RWPE2 (cell line): ENCODE results near the gene RWDD1.

Source experiments
- ATAC-seq: fragments of 200-7000 bp; cut with Tn5 transposase; 3 replicates; pipeline ENCODE4 v1.9.1; 2021; ENCODE audit warnings: low read depth
- DNase-seq: peaks from one replicate; pipeline ENCODE4 v3.0.0-alpha.2; 2020; ENCODE audit warnings: low spot score
- H3K27ac ChIP-seq: fragments of 450-650 bp; 2 replicates; pipeline ENCODE4 v1.5.1; 2017; ENCODE audit warnings: mild to moderate bottlenecking; ENCODE audit not compliant: poor library complexity, severe bottlenecking
- H3K27me3 ChIP-seq: fragments of 250-450 bp; sonication (Bioruptor Pico); 2 replicates; pipeline ENCODE4 v1.5.1; 2021; ENCODE audit warnings: mild to moderate bottlenecking, moderate library complexity; ENCODE audit not compliant: insufficient read depth, poor library complexity, severe bottlenecking
- H3K36me3 ChIP-seq: fragments of 250-450 bp; sonication (Bioruptor Pico); 2 replicates; pipeline ENCODE4 v1.5.1; 2020; ENCODE audit warnings: low read depth, mild to moderate bottlenecking, moderate library complexity
- H3K4me1 ChIP-seq: fragments of 250-450 bp; sonication (Bioruptor Pico); 2 replicates; pipeline ENCODE4 v1.5.1; 2021; ENCODE audit warnings: mild to moderate bottlenecking, moderate library complexity; ENCODE audit not compliant: insufficient read depth, poor library complexity, severe bottlenecking
- H3K4me3 ChIP-seq: fragments of 250-450 bp; sonication (Bioruptor Pico); 2 replicates; pipeline ENCODE4 v1.5.1; 2021; ENCODE audit warnings: mild to moderate bottlenecking, moderate library complexity; ENCODE audit not compliant: severe bottlenecking
- H3K9me3 ChIP-seq: fragments of 250-450 bp; sonication (Bioruptor Pico); 2 replicates; pipeline ENCODE4 v1.5.1; 2021; ENCODE audit warnings: mild to moderate bottlenecking, moderate library complexity; ENCODE audit not compliant: severe bottlenecking
- CTCF ChIP-seq: fragments of 450-650 bp; IDR thresholded peaks from one replicate; pipeline ENCODE4 v1.5.1; 2017; ENCODE audit warnings: mild to moderate bottlenecking, moderate library complexity; ENCODE audit not compliant: poor library complexity, severe bottlenecking

Gene RWDD1

GRCh38 chr6:116556814-116557415 lies 14.4 kb upstream of the RWDD1 start:
- TF ChIP-seq CTCF: no peak
- no peaks in the 10 kb centered on the region for H3K36me3 ChIP-seq
- H3K27ac ChIP-seq: peak overlapping the region; percentile 98
- no peak overlapping the region for H3K4me3 ChIP-seq
- no peak for DNase-seq
- H3K9me3 ChIP-seq: no peaks in the 10 kb centered on the region
- H3K4me1 ChIP-seq: peaks cover 50% of the 10 kb centered on the region
- H3K27me3 ChIP-seq: no peaks in the 10 kb centered on the region
- ATAC-seq: no peak

GRCh38 chr6:116557893-116558292 lies 13.4 kb upstream of the RWDD1 start:
- ATAC-seq (peak; percentile 91), DNase-seq (peak; percentile 76)
- H3K4me3 ChIP-seq: no peak overlapping the region
- no peaks in the 10 kb centered on the region for H3K36me3 ChIP-seq
- H3K4me1 ChIP-seq: peaks cover 50% of the 10 kb centered on the region
- no peaks in the 10 kb centered on the region for H3K9me3 ChIP-seq
- TF ChIP-seq CTCF: no peak
- peak overlapping the region; percentile 98 for H3K27ac ChIP-seq
- H3K27me3 ChIP-seq: no peaks in the 10 kb centered on the region

DNA sequence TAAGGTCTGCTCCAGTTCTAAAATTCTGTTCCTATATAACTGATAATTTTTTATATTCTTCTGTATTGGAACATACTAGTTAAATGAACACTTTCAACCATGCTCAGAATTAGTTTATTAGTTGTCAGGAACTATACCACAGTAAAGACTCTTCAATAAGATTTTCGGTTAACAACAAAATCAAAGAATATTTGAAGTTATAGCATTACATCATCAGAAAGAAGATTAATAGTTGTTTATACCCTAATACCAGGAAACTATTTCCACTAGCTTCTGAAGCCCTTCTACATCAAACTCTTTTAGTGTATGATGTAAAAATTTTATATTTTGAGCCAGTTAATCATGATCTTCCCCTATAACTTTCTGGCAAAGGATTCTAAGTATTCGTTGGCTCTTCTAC lies 11.2 kb upstream of the RWDD1 start:
- H3K4me1 ChIP-seq: peaks cover 47% of the 10 kb centered on the region
- no peak for TF ChIP-seq CTCF
- no peaks in the 10 kb centered on the region for H3K27me3 ChIP-seq
- no peak for ATAC-seq
- H3K27ac ChIP-seq: no peak overlapping the region
- no peak for DNase-seq
- H3K36me3 ChIP-seq: no peaks in the 10 kb centered on the region
- no peaks in the 10 kb centered on the region for H3K9me3 ChIP-seq
- H3K4me3 ChIP-seq: no peak overlapping the region

DNA sequence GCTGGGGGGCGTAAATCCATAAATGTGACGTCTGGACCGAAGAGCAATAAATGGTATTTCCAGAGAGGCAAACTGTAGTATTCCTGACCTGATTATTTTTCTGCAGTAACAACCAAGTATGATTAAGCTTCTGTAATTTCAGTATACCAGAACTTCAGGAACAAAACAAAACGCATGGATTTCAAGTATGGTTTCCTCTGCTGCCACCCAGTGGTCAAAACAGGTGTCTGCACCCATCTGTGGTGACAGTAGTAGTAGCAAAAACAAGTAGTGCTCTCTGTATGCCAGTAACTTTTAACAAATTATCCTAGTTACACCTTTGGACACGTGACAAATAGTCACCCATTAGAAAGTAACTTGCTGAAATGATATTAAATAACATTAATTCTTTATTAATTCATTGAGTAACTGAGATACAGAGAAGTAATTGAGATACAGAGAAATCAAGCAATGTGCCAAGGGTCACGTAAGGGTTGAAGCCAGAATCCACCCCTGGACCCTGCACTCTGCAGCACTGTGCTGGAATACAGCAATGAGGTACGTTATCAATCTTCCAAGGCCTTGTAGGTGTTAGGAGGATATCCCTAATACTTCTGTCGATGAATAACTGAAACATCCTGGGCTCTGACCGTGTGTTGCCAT lies 9.8 kb upstream of the RWDD1 start:
- Histone ChIP-seq H3K4me3 (no peak overlapping the region), H3K27ac (no peak overlapping the region), H3K9me3 (no peaks in the 10 kb centered on the region), H3K36me3 (no peaks in the 10 kb centered on the region), H3K4me1 (peaks cover 33% of the 10 kb centered on the region), H3K27me3 (no peaks in the 10 kb centered on the region)
- peak; percentile 94 for TF ChIP-seq CTCF
- 0 out of 3 replicates have a peak, but pooled peaks have one; percentile 17 for ATAC-seq
- no peak for DNase-seq

- DNase-seq (no peak), ATAC-seq (no peak)
- H3K27me3 ChIP-seq: no peaks in the 10 kb centered on the region
- no peak for TF ChIP-seq CTCF
- peaks cover 28% of the 10 kb centered on the region for H3K4me1 ChIP-seq
- H3K36me3 ChIP-seq: no peaks in the 10 kb centered on the region
- no peaks in the 10 kb centered on the region for H3K9me3 ChIP-seq
- no peak overlapping the region for H3K4me3 ChIP-seq
- H3K27ac ChIP-seq: no peak overlapping the region
These were observed 9.3 kb upstream of the RWDD1 start for GRCh38 chr6:116562019-116562403.
